ENCODE measurements around the gene RASAL2. TPM values are rescaled to one million over a fixed set of nuclear protein-coding genes. Genes with fewer than 3 reads are reported as not detected.
"Not testable (repeated sequence)": the region's sequence is repeated elsewhere in the genome, so short reads cannot be mapped to it uniquely, and the experiment has no call there.

The RASAL2 gene
- total RNA-seq, 1 donor from 2014 or later: 24.3 TPM

- no peak for DNase-seq (ENCODE audit: low read depth)
Measured at GRCh38 chr1:178220094-178220493, 126.2 kb downstream of the RASAL2 start.

- no peak for DNase-seq (ENCODE audit: low read depth)
Measured at GRCh38 chr1:178223289-178223688, 129.4 kb downstream of the RASAL2 start.

GRCh38 chr1:178224358-178224757, 130.5 kb downstream of the RASAL2 start:
- no peak for DNase-seq (ENCODE audit: low read depth)

- no peak for DNase-seq (ENCODE audit: low read depth)
Measured at GRCh38 chr1:178230881-178231409, 137.0 kb downstream of the RASAL2 start.

GRCh38 chr1:178232108-178232507, 138.2 kb downstream of the RASAL2 start:
- DNase-seq (ENCODE audit: low read depth): no peak

- peak; percentile 75 for DNase-seq (ENCODE audit: low read depth)
Measured at GRCh38 chr1:178232949-178233348, 139.0 kb downstream of the RASAL2 start.

- DNase-seq (ENCODE audit: low read depth): no peak
Measured at GRCh38 chr1:178237121-178237520, 143.2 kb downstream of the RASAL2 start.

- peak; percentile 88 for DNase-seq (ENCODE audit: low read depth)
Measured at GRCh38 chr1:178238722-178239510, 145.0 kb downstream of the RASAL2 start.

- no peak for DNase-seq (ENCODE audit: low read depth)
Measured at GRCh38 chr1:178241057-178241456, 147.2 kb downstream of the RASAL2 start.

- no peak for DNase-seq (ENCODE audit: low read depth)
Measured at GRCh38 chr1:178241837-178242236, 147.9 kb downstream of the RASAL2 start.

- no peak for DNase-seq (ENCODE audit: low read depth)
Measured at GRCh38 chr1:178243119-178243518, 149.2 kb downstream of the RASAL2 start.

GRCh38 chr1:178243890-178244289, 150.0 kb downstream of the RASAL2 start:
- DNase-seq (ENCODE audit: low read depth): no peak

- not testable (repeated sequence) for DNase-seq (ENCODE audit: low read depth)
Measured at GRCh38 chr1:178248284-178248683, 154.4 kb downstream of the RASAL2 start.

- DNase-seq (ENCODE audit: low read depth): not testable (repeated sequence)
Measured at GRCh38 chr1:178253581-178253980, 159.7 kb downstream of the RASAL2 start.

- DNase-seq (ENCODE audit: low read depth): no peak
Measured at GRCh38 chr1:178254433-178254832, 160.5 kb downstream of the RASAL2 start.

- no peak for DNase-seq (ENCODE audit: low read depth)
Measured at GRCh38 chr1:178258536-178258935, 164.6 kb downstream of the RASAL2 start.

GRCh38 chr1:178262120-178262500, 168.2 kb downstream of the RASAL2 start:
- no peak for DNase-seq (ENCODE audit: low read depth)

- no peak for DNase-seq (ENCODE audit: low read depth)
Measured at GRCh38 chr1:178263341-178263740, 169.4 kb downstream of the RASAL2 start.

- no peak for DNase-seq (ENCODE audit: low read depth)
Measured at GRCh38 chr1:178266113-178266512, 172.2 kb downstream of the RASAL2 start.

GRCh38 chr1:178266619-178267066, 172.7 kb downstream of the RASAL2 start:
- DNase-seq (ENCODE audit: low read depth): no peak

- peak; percentile 17 for DNase-seq (ENCODE audit: low read depth)
Measured at GRCh38 chr1:178267646-178268094, 173.8 kb downstream of the RASAL2 start.

- no peak for DNase-seq (ENCODE audit: low read depth)
Measured at GRCh38 chr1:178271471-178271870, 177.6 kb downstream of the RASAL2 start.

Data from myocyte (in vitro differentiated cells).